Subcutaneous adipose tissue (tissue), 4 donors: ENCODE data around the gene NXN. TPM values are rescaled to one million over a fixed set of nuclear protein-coding genes. Genes with fewer than 3 reads are reported as not detected.

Experiments
- CTCF ChIP-seq: fragments of 450-650 bp; IDR thresholded peaks from one replicate; pipeline ENCODE4 v1.5.1; 2016; ENCODE audit warnings: low read depth, mild to moderate bottlenecking, control low read depth, antibody characterized with exemption, moderate library complexity
- total RNA-seq, 4 donors: library from RNA; depleted of rRNA; stranded (reverse); fragments of >200 nt; gene quantifications; one replicate each; pipeline ENCODE4 v1.1.0, GENCODE V29; 2016

The NXN gene
- total RNA-seq, 4 donors from 2014 or later, result 2.9 to 24.3 (median 7.4) TPM

GRCh38 chr17:987931-988330 lies 8.4 kb upstream of the NXN start:
- TF ChIP-seq CTCF, result no peak

GRCh38 chr17:986322-986929 lies 6.8 kb upstream of the NXN start:
- no peak for TF ChIP-seq CTCF

GRCh38 chr17:983921-984320 lies 4.3 kb upstream of the NXN start:
- no peak for TF ChIP-seq CTCF

- TF ChIP-seq CTCF, result no peak
Observed at GRCh38 chr17:981292-981658, 1.7 kb upstream of the NXN start.

GRCh38 chr17:980406-981291 lies 1.1 kb upstream of the NXN start:
- no peak for TF ChIP-seq CTCF

- no peak for TF ChIP-seq CTCF
Observed at GRCh38 chr17:979212-979538, 401 bp downstream of the NXN start.
